ENCODE measurements around the gene F11R. TPM values are rescaled to one million over a fixed set of nuclear protein-coding genes. Genes with fewer than 3 reads are reported as not detected.
A peak's percentile ranks its signal among the peaks of the same experiment; 100 is the strongest.
"Not testable (repeated sequence)": the region's sequence is repeated elsewhere in the genome, so short reads cannot be mapped to it uniquely, and the experiment has no call there.

Gene F11R
- total RNA-seq, 1 donor from 2014 or later, result 10.1 TPM

- intact Hi-C loops (cut with DNase I), result loop anchor here (5.0 kb wide), 1 partner anchor 266 kb away; no protein-coding TSS in a partner anchor
- peak; percentile 57 for ATAC-seq (ENCODE audit: poor library complexity)
Measured at GRCh38 chr1:160993544-160994193, 27.3 kb downstream of the F11R start.

GRCh38 chr1:160992036-160992435, 28.9 kb downstream of the F11R start:
- ATAC-seq (ENCODE audit: poor library complexity); DNase-seq: not testable (repeated sequence)
- intact Hi-C loops (cut with DNase I), result loop anchor here (5.0 kb wide), 1 partner anchor 265 kb away; no protein-coding TSS in a partner anchor

More at GRCh38 chr1:160993544-160994193, 27.3 kb downstream of the F11R start:
- no peak for DNase-seq

GRCh38 chr1:160987359-160988050, 33.4 kb downstream of the F11R start:
- ATAC-seq (ENCODE audit: poor library complexity), result no peak
- no peak for DNase-seq
- intact Hi-C loops (cut with DNase I), result no loop called here

GRCh38 chr1:160985723-160986122, 35.2 kb downstream of the F11R start:
- ATAC-seq (ENCODE audit: poor library complexity), result no peak
- DNase-seq, result no peak
- intact Hi-C loops (cut with DNase I), result no loop called here

GRCh38 chr1:160981584-160982411, 39.2 kb downstream of the F11R start:
- ATAC-seq (ENCODE audit: poor library complexity) (peak; percentile 38), DNase-seq (no peak)
- intact Hi-C loops (cut with DNase I), result no loop called here

GRCh38 chr1:160979286-160979685, 41.7 kb downstream of the F11R start:
- intact Hi-C loops (cut with DNase I), result no loop called here
- ATAC-seq (ENCODE audit: poor library complexity) (no peak), DNase-seq (no peak)

- ATAC-seq (ENCODE audit: poor library complexity) (no peak), DNase-seq (no peak)
- intact Hi-C loops (cut with DNase I), result no loop called here
Measured at GRCh38 chr1:160978510-160978927, 42.4 kb downstream of the F11R start.

GRCh38 chr1:160975026-160975425, 45.9 kb downstream of the F11R start:
- ATAC-seq (ENCODE audit: poor library complexity) (no peak), DNase-seq (no peak)
- intact Hi-C loops (cut with DNase I), result no loop called here

GRCh38 chr1:160973491-160973890, 47.5 kb downstream of the F11R start:
- DNase-seq, result no peak

GRCh38 chr1:160972939-160973338, 48.0 kb downstream of the F11R start:
- ATAC-seq (ENCODE audit: poor library complexity) (no peak), DNase-seq (no peak)
- intact Hi-C loops (cut with DNase I), result no loop called here

More at GRCh38 chr1:160973491-160973890, 47.5 kb downstream of the F11R start:
- intact Hi-C loops (cut with DNase I), result no loop called here
- no peak for ATAC-seq (ENCODE audit: poor library complexity)

- ATAC-seq (ENCODE audit: poor library complexity) (no peak), DNase-seq (no peak)
- intact Hi-C loops (cut with DNase I), result no loop called here
Measured at GRCh38 chr1:160971618-160972056, 49.3 kb downstream of the F11R start.

- DNase-seq (no peak), ATAC-seq (ENCODE audit: poor library complexity) (no peak)
- intact Hi-C loops (cut with DNase I), result no loop called here
Measured at GRCh38 chr1:160963521-160963920, 57.4 kb downstream of the F11R start.

- no peak for DNase-seq
- intact Hi-C loops (cut with DNase I), result no loop called here
- no peak for ATAC-seq (ENCODE audit: poor library complexity)
Measured at GRCh38 chr1:160961419-160961818, 59.5 kb downstream of the F11R start.

- intact Hi-C loops (cut with DNase I), result no loop called here
- no peak for ATAC-seq (ENCODE audit: poor library complexity)
- no peak for DNase-seq
Measured at GRCh38 chr1:160956966-160957365, 64.0 kb downstream of the F11R start.

- DNase-seq (no peak), ATAC-seq (ENCODE audit: poor library complexity) (no peak)
- intact Hi-C loops (cut with DNase I), result loop anchor here (5.0 kb wide), 2 partner anchors 117 to 227 kb away; no protein-coding TSS in a partner anchor
Measured at GRCh38 chr1:160954158-160955104, 66.5 kb downstream of the F11R start, which contains the start of gene ITLN2. Gene ITLN2, minus strand, starts transcription at chr1:160954809. Its CDS starts 68 bp downstream, at chr1:160954741.

- DNase-seq (no peak), ATAC-seq (ENCODE audit: poor library complexity) (no peak)
Measured at GRCh38 chr1:160953030-160953429, 67.9 kb downstream of the F11R start.

GRCh38 chr1:160952129-160952510, 68.8 kb downstream of the F11R start:
- intact Hi-C loops (cut with DNase I), result loop anchor here (5.0 kb wide), 2 partner anchors 115 to 225 kb away; no protein-coding TSS in a partner anchor
- DNase-seq (no peak), ATAC-seq (ENCODE audit: poor library complexity) (no peak)

More at GRCh38 chr1:160953030-160953429, 67.9 kb downstream of the F11R start:
- intact Hi-C loops (cut with DNase I), result loop anchor here (5.0 kb wide), 2 partner anchors 116 to 226 kb away; no protein-coding TSS in a partner anchor
